Superior temporal gyrus (tissue), 1 donor: ENCODE data around the gene ANKFN1.

ENCODE experiments used
- DNase-seq: peaks from one replicate; pipeline ENCODE4 v3.0.0-alpha.2; 2016; ENCODE audit errors: extremely low spot score

Gene ANKFN1

DNA sequence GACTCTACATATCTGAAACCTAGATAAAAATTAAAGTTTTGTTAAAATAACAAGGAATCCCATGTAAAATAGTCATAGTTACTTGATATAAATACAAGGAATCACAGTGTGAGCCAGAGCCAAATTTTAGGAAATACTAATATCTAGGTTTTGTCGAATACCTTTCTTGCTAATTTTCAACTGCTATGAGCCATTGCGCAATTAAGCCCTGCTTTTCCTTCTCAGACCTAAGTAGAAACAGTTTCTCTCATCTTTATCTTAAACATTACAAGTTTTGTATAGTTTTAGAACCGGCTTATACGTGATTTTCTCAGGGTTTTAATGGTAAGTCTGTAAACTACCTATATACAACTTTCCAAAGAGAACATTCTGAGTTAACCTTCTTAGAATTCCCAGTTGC, 282.9 kb downstream of the ANKFN1 start:
- no peak for DNase-seq

- no peak for DNase-seq
Observed at GRCh38 chr17:56440419-56440818, 287.1 kb downstream of the ANKFN1 start.

DNA sequence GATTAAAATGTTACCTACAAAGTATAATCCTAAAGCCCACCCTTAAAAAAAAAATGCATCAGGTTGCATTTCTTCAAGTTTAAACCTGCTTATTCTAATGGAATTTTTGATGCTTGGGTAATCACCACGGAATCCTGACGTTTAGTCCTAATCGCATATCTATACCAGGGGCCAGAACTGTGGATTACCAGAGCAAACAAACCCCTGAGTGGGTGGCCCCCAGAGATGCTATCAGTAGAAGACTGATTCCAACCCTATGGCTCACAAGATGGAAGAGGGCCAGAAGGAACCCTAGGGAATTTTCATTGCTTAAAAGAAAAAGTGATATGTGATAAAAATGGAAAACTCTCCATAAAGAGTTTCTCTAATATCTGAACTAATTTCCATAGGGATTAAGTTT, 288.0 kb downstream of the ANKFN1 start:
- DNase-seq = no peak

DNA sequence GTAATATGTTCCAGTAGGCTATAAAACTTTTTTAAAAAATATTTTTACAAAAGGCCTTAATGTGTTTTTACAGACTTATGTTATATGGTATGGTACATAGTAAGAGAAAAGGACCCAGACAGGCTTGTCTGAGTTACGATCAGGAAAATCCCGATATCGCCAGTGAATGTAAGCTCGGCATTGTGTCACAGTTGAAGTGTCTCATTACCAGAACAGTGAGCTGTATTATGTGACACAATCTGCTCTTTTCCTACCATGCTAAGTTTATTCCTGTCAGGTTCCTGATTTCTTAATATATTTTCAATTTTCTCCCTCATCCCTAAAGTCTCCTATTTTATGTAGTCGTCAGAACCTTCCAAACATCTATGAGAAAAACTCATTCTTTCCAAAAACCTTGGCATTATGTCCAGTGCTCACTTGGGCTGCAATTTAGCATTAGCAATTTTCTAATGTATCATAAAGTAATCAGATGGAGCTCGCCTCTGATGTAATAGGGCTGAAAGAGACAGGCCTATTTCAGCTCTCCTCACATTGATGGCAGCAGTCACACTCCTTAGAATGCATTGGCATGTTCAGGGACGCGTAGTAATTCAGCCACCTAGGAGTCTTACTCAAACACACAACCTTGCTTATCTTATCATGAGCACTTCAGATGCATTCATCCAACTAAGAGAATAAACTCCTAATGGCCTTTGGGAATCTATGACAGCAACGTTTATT, 292.6 kb downstream of the ANKFN1 start:
- DNase-seq = no peak

- DNase-seq = no peak
Observed at GRCh38 chr17:56447171-56447570, 293.9 kb downstream of the ANKFN1 start.

GRCh38 chr17:56448371-56448770, 295.1 kb downstream of the ANKFN1 start:
- no peak for DNase-seq

- DNase-seq = no peak
Observed at GRCh38 chr17:56449176-56449575, 295.9 kb downstream of the ANKFN1 start.

- DNase-seq = no peak
Observed at GRCh38 chr17:56451629-56452028, 298.4 kb downstream of the ANKFN1 start.

DNA sequence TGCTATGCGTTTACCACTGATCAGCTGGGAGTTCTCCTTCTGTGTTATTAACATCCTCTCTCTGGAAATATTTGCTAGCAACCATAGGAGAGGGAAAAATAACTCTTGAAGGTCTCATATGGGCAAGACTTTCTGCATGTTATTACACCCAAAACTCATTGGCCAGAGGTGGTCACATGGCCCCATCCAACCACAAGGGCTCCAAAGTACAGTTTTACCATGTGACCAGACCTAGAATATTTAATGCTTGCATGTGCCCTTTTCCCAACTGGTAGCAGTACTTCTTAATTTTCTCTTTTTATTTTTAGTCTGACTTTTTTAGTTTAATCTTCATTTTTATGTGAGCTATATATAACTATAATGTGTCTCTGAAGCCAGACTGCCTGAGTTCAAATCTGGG, 299.2 kb downstream of the ANKFN1 start:
- no peak for DNase-seq

DNA sequence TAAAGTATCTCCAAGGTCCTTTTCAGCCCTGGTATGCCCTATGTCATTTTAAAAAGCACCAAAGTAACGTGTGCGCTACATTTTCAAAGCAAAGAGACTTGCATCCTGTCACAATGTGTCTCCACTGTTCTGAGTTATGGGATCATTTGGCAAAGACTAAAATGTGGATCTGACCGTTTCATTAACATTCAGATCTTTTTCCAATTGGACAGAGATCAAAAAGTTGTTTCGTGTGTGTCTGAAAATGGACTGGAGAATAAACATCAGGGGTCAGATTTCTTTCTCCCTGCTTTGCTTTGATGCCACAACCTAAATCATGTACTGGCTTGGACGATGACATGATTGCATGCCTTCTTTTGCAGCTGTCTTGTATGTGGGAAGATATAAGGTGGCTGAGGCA, 304.2 kb downstream of the ANKFN1 start:
- no peak for DNase-seq

DNA sequence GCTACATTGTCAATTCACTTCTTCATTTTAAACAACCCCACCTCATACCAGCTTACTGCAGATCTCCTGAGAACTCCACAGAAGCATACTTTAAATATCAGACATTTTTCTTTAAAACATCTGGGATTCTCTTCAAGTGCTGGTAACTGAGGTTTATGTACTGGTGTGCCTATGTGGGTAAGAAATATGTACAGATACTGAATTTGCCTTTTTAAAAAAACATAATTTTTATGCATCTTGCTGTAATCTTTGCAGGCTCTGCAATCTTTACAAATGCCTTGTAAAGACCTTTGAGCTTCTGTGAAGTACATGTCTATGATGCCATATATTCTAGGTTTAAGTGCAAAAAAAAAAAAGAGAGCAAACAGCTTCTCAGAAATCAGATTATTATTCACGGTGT, 312.6 kb downstream of the ANKFN1 start:
- DNase-seq = no peak

DNA sequence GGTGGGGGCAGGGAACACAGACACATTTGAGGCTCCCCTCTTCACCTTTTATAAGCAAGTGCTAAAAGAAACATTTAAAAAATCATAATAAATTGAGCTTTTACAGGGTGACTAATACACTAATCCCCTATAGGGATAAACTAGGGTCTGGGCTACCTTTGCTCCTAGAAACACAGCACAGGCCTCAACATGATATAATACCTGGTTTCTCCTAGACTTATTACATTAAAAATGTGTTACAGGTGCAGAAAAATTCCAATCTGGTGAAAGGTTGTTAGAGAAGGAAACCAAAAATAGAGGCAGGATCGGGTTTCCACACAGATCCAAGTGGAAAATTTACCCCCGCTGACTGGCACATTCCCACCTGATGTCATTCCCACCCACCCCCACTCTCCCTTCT, 315.6 kb downstream of the ANKFN1 start:
- no peak for DNase-seq

GRCh38 chr17:56471696-56472095, 318.4 kb downstream of the ANKFN1 start:
- DNase-seq = no peak

DNA sequence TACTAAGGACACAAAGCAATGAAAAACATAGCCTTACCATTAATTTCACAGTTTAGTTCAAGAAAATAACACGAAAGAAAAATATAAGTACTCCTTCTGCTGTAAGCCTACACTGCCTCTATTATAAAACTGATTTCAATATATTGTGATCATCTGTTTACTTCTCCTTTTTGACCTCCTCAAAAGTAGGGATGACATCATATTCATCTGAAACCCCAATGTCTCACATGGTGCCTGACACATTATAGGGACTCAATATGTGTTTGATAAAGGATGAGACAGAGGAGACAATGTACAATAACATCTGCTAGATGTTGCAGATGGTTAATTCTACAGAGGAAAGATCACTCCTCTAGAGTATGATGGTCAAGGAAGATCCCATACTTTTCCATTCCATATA, 321.8 kb downstream of the ANKFN1 start:
- no peak for DNase-seq

DNA sequence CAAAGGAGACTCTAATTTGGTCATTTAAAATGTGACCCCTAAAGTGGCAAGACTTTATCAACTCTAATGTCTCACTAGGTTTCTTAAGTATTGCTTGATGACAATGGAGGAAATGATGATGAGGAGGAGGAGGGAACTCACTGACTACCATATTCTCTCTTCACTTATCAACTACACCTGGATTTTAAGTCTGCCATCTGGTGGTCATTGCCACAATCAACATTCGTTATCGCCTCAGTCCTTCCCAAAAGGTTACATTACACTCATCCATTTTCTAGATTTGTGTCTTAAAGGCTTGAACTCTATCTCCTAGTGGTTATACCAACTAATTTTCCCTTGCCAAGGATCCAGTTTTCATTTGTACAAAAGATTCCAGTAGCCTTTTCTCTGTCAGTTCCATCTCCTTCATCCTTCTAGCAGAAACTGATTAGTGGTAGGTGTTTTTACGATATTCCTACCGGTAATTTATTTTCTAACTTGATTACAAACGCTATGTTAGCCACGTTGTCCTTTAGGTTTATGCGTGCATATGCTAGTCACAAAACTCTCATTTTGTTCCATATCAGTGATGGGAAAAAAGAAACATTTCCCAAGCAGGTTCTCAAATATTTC, 325.7 kb downstream of the ANKFN1 start:
- peak; percentile 59 for DNase-seq

GRCh38 chr17:56480501-56480900, 327.2 kb downstream of the ANKFN1 start:
- no peak for DNase-seq

DNA sequence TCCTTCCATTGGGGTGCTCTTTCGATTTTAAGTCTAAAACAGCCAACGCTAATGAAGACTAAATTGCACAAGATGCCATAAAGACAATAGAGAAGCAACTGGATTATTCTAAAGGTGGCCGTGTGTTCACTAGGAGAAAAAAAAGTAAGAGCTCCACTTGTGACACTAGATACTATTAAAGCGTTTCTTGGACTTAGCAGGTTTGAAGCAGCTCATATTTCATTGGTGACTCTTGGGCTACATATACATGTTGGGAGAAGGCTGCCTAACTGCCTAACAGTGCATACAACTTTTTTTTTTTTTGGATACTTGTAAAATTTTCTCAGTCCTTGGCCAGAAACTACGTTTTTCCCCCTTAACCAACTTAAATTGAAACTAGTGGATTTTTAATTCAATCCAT, 328.4 kb downstream of the ANKFN1 start:
- no peak for DNase-seq

- no peak for DNase-seq
Observed at GRCh38 chr17:56482229-56482628, 329.0 kb downstream of the ANKFN1 start.

- no peak for DNase-seq
Observed at GRCh38 chr17:56486732-56487131, 333.5 kb downstream of the ANKFN1 start.

DNA sequence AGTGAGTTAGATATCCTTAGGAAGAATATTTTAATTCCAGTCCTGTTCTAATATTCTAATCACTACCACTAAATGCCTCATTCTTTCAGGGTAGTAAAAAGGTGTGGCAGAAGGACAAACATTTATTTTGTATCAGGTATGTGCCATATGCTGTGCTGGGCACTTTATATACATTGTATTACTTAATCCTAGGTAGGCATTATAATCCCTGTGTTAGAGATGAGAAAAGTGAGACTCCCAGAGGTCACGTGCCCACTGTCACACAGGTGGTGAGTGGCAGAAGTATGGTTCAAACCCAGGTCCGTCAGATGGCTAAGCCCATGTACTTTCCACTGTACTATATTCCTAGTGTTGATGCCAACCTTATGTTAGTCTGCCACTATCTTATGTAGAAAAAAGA, 335.5 kb downstream of the ANKFN1 start:
- DNase-seq = no peak

GRCh38 chr17:56489980-56490379, 336.7 kb downstream of the ANKFN1 start:
- no peak for DNase-seq

DNA sequence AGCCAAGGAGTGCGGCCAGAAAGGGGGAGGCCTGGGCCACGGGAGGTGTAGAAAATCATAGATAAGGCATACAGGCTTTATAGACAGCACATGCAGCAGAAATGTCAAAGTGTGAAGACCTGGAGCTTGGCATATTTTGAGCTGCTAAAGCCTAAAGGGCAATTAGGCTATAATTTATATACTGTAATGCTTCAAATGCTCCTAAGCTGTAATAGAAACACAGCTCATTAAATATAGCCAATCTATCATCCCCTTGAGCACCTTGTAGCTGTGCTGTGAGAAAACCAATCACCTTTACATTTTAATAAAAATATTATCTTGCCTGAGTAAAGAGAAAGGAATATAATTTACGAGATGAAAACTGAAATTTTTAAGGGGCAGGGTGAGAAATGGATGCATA, 342.3 kb downstream of the ANKFN1 start:
- no peak for DNase-seq

DNA sequence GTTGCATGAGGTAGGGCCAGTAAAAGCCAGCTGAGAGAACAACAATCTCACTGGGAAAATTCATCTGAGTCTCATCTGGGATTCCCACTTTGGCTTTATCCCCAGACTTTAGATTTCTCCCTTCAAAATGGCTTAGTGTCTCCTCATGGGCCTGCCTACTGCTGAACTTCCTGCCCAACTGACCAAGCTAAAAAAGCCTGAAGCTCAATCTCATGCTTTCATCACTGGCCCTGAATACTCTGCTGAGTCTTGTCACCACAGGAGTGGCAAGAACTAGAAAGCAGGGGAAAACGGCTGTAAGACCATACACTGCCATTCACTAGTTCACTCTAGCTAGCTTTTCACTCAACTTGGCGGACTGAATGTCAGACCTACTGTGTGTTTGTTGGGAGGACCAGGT, 343.9 kb downstream of the ANKFN1 start:
- DNase-seq = no peak
